Measurements from ENCODE around the gene CHST11. TPM values are rescaled to one million over a fixed set of nuclear protein-coding genes. Genes with fewer than 3 reads are reported as not detected.

CHST11 gene
- total RNA-seq, 1 experiment from 2014 or later: 0.25 TPM

DNA sequence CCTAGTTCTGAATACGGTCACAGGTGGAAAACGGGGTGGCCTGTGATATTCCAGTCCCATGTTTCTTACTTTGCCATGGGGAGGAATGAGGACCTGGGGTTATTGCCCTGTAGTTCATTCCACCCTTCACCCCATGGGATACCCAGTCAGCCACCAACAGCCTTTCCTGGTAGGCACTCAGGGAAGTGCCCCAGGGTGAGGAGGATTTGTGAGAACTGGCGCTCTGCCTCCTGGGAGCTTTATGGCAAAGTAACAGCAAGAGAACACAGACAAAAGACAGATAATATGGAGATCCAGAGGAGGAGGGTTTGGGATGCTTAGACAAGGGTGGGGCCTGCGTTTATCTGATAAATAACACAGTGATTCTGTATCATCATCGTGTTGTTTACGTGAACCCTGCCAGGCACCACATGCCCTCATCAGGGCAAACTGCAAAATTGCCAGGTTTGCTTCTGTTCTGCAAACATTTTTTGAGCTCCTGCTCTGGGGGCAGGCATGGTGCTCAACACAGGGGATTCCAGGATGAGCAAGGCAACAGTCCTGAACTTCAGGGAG lies 277.9 kb downstream of the CHST11 start:
- intact Hi-C loops (cut with micrococcal nuclease; ENCODE audit: unreplicated experiment): loop anchor here (10.0 kb wide), 1 partner anchor 140 kb away; no protein-coding TSS in a partner anchor
- Histone ChIP-seq H3K36me3 (ENCODE audit: control insufficient read depth, insufficient read depth, low read length) (no peaks in the 10 kb centered on the region), H3K27me3 (replicated peaks; ENCODE audit: control insufficient read depth, insufficient read depth, low read length) (no peaks in the 10 kb centered on the region), H3K4me1 (no peaks in the 10 kb centered on the region), H3K4me3 (ENCODE audit: low read depth, low read length) (no peak overlapping the region), H3K9me3 (no peaks in the 10 kb centered on the region)
- no TSS peak for BruUV-seq (replicated peaks)
- TF ChIP-seq, protein P1, sequence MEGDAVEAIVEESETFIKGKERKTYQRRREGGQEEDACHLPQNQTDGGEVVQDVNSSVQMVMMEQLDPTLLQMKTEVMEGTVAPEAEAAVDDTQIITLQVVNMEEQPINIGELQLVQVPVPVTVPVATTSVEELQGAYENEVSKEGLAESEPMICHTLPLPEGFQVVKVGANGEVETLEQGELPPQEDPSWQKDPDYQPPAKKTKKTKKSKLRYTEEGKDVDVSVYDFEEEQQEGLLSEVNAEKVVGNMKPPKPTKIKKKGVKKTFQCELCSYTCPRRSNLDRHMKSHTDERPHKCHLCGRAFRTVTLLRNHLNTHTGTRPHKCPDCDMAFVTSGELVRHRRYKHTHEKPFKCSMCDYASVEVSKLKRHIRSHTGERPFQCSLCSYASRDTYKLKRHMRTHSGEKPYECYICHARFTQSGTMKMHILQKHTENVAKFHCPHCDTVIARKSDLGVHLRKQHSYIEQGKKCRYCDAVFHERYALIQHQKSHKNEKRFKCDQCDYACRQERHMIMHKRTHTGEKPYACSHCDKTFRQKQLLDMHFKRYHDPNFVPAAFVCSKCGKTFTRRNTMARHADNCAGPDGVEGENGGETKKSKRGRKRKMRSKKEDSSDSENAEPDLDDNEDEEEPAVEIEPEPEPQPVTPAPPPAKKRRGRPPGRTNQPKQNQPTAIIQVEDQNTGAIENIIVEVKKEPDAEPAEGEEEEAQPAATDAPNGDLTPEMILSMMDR (IDR thresholded peaks at IDR 0.05; ENCODE audit: insufficient read depth in 1 of 2, low read depth in 1 of 2, low read length in 1 of 2, severe bottlenecking in 1 of 2, unreplicated experiment in 1 of 2): no peak
- Mint-ChIP-seq H3K9me3 (ENCODE audit: unreplicated experiment) (no peaks in the 10 kb centered on the region), H3K4me3 (ENCODE audit: unreplicated experiment) (no peak overlapping the region), H3K27ac (ENCODE audit: unreplicated experiment) (no peak overlapping the region), H3K4me1 (ENCODE audit: low read depth, unreplicated experiment) (no peaks in the 10 kb centered on the region), H3K27me3 (ENCODE audit: insufficient read depth, unreplicated experiment) (peaks cover 10% of the 10 kb centered on the region), H3K36me3 (ENCODE audit: insufficient read depth, unreplicated experiment) (no peaks in the 10 kb centered on the region)
- no peak for DNase-seq
- CTCF ChIA-PET: no interaction called here
- POLR2A ChIA-PET: no interaction called here

DNA sequence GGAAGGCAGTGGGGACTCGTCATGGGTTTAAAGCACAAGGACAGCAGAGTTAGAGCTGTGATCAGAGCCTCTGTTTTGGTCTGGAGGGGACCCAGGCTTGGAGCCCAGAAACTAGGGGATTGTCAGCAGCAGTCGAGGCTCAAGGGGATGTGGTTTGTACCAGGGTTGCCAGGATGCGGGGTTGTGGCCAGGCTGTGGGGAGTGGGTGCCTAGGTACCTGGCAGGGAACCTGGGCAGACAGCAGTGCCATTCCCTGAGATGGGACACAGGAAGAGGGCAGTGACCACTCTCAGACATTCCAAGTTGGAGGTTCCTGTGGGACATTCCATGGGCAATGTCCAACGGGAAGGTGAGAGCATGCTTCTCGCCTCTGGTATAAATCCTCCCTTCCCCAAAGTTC lies 279.1 kb downstream of the CHST11 start:
- no peak for DNase-seq
- no TSS peak for BruUV-seq (replicated peaks)
- CTCF ChIA-PET: no interaction called here
- Mint-ChIP-seq H3K4me1 (ENCODE audit: low read depth, unreplicated experiment) (no peaks in the 10 kb centered on the region), H3K4me3 (ENCODE audit: unreplicated experiment) (no peak overlapping the region), H3K27ac (ENCODE audit: unreplicated experiment) (no peak overlapping the region), H3K9me3 (ENCODE audit: unreplicated experiment) (no peaks in the 10 kb centered on the region), H3K36me3 (ENCODE audit: insufficient read depth, unreplicated experiment) (no peaks in the 10 kb centered on the region), H3K27me3 (ENCODE audit: insufficient read depth, unreplicated experiment) (peaks cover 10% of the 10 kb centered on the region)
- Histone ChIP-seq H3K27me3 (replicated peaks; ENCODE audit: control insufficient read depth, insufficient read depth, low read length) (no peaks in the 10 kb centered on the region), H3K4me1 (no peaks in the 10 kb centered on the region), H3K36me3 (ENCODE audit: control insufficient read depth, insufficient read depth, low read length) (no peaks in the 10 kb centered on the region), H3K9me3 (no peaks in the 10 kb centered on the region), H3K4me3 (ENCODE audit: low read depth, low read length) (no peak overlapping the region)
- intact Hi-C loops (cut with micrococcal nuclease; ENCODE audit: unreplicated experiment): loop anchor here (10.0 kb wide), 1 partner anchor 139 kb away; no protein-coding TSS in a partner anchor
- POLR2A ChIA-PET: no interaction called here
- TF ChIP-seq, protein P1 (IDR thresholded peaks at IDR 0.05; ENCODE audit: insufficient read depth in 1 of 2, low read depth in 1 of 2, low read length in 1 of 2, severe bottlenecking in 1 of 2, unreplicated experiment in 1 of 2): no peak

DNA sequence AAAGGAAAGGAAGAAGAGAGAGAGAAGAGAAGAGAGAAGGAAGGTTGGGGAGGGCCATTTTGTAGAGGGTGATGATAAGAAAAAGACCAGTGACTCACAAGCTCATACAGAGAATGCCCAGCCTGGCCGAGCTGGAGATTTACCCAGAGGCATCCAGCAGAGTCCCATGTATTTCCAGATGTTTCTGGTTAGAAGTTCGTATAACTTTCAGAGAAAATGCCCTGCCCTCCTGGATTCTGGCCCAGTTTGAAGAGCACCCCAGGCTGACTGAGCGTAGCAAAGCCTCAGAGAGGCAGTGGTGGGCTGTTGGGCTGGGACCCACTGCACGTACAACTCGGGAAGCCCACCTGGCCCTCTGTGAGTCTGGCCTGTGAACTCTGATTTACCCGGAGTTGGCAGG lies 279.6 kb downstream of the CHST11 start:
- no peak overlapping the region for H3K4me3 Mint-ChIP-seq (ENCODE audit: unreplicated experiment)
- no peak for DNase-seq
- CTCF ChIA-PET: no interaction called here
- H3K36me3 Mint-ChIP-seq (ENCODE audit: insufficient read depth, unreplicated experiment): no peaks in the 10 kb centered on the region
- no TSS peak for BruUV-seq (replicated peaks)
- POLR2A ChIA-PET: no interaction called here
- no peaks in the 10 kb centered on the region for H3K36me3 ChIP-seq (ENCODE audit: control insufficient read depth, insufficient read depth, low read length)
- H3K4me1 Mint-ChIP-seq (ENCODE audit: low read depth, unreplicated experiment): no peaks in the 10 kb centered on the region
- H3K27ac Mint-ChIP-seq (ENCODE audit: unreplicated experiment): no peak overlapping the region
- H3K9me3 Mint-ChIP-seq (ENCODE audit: unreplicated experiment): no peaks in the 10 kb centered on the region
- TF ChIP-seq, protein P1 (IDR thresholded peaks at IDR 0.05; ENCODE audit: insufficient read depth in 1 of 2, low read depth in 1 of 2, low read length in 1 of 2, severe bottlenecking in 1 of 2, unreplicated experiment in 1 of 2): no peak
- intact Hi-C loops (cut with micrococcal nuclease; ENCODE audit: unreplicated experiment): loop anchor here (10.0 kb wide), 1 partner anchor 138 kb away; no protein-coding TSS in a partner anchor
- no peak overlapping the region for H3K4me3 ChIP-seq (ENCODE audit: low read depth, low read length)
- no peaks in the 10 kb centered on the region for H3K9me3 ChIP-seq
- no peaks in the 10 kb centered on the region for H3K27me3 ChIP-seq (replicated peaks; ENCODE audit: control insufficient read depth, insufficient read depth, low read length)
- peaks cover 5% of the 10 kb centered on the region for H3K27me3 Mint-ChIP-seq (ENCODE audit: insufficient read depth, unreplicated experiment)
- H3K4me1 ChIP-seq: no peaks in the 10 kb centered on the region

Measured in Caco-2 (cell line).